Rectal smooth muscle tissue (tissue), 1 donor: Measurements from ENCODE around the gene STK33.

Source experiments
- H3K27ac ChIP-seq: one replicate; pipeline ENCODE4 v1.7.0; 2013; ENCODE audit warnings: low read depth, low read length, inconsistent platforms
- H3K27me3 ChIP-seq: one replicate; pipeline ENCODE4 v1.7.0; 2013; ENCODE audit warnings: low read length; ENCODE audit not compliant: control insufficient read depth, insufficient read depth
- H3K36me3 ChIP-seq: one replicate; pipeline ENCODE4 v1.7.0; 2013; ENCODE audit warnings: low read length; ENCODE audit not compliant: control insufficient read depth, insufficient read depth
- H3K4me1 ChIP-seq: one replicate; pipeline ENCODE4 v1.7.0; 2013; ENCODE audit warnings: low read length; ENCODE audit not compliant: control insufficient read depth, insufficient read depth
- H3K4me3 ChIP-seq: one replicate; pipeline ENCODE4 v1.7.0; 2013; ENCODE audit warnings: low read length
- H3K9ac ChIP-seq: one replicate; pipeline ENCODE4 v1.7.0; 2013; ENCODE audit warnings: low read length

The STK33 gene

DNA sequence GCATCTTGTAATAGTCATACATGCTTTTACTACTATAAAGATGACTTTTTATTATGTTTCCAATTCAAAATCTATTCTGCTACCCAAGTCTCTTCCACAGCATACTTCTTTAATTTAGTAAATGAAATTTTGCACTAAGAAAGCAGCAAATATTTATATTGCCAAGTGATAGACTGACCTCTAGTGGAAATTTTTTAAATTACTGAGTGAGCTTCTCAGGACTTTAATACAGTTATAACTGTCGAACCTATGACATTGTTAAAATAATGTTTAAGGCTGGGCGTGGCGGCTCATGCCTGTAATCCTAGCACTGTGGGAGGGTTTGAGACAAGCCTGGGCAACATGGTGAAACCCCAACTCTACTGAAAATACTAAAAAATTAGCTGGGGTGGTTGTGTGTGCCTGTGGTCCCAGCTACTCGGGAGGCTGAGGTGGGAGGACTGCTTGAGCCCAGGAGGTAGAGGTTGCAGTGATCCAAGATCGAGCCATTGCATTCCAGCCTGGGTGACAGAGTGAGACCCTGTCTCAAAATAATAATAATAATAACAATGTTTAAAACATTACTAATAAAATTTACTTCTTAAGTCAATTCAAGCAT, 27.3 kb downstream of the STK33 start:
- H3K27me3 ChIP-seq, result no peaks in the 10 kb centered on the region
- H3K9ac ChIP-seq, result no peak overlapping the region
- no peaks in the 10 kb centered on the region for H3K36me3 ChIP-seq
- no peak overlapping the region for H3K4me3 ChIP-seq
- H3K4me1 ChIP-seq, result no peaks in the 10 kb centered on the region
- no peak overlapping the region for H3K27ac ChIP-seq

DNA sequence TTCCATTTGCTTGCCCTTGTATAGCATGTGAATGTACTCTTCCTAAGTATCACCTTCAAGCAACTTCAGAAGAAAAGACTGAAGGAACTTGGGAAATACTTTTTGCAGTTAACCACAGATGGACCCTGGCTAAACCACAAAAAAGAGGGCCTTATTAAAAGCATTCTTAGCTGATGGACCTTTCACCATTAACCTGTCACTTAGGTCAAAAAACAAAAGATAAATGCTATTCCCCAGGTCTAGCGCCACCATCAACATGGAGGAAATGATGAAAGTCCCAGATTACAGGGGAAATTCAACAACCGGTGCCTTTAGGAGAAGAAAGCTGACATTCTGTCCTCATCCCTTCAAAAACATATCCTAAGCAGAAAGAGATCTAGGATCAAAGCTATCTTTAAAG, 29.5 kb downstream of the STK33 start:
- Histone ChIP-seq H3K4me3 (no peak overlapping the region), H3K9ac (no peak overlapping the region), H3K27ac (no peak overlapping the region), H3K4me1 (no peaks in the 10 kb centered on the region), H3K27me3 (no peaks in the 10 kb centered on the region), H3K36me3 (no peaks in the 10 kb centered on the region)

DNA sequence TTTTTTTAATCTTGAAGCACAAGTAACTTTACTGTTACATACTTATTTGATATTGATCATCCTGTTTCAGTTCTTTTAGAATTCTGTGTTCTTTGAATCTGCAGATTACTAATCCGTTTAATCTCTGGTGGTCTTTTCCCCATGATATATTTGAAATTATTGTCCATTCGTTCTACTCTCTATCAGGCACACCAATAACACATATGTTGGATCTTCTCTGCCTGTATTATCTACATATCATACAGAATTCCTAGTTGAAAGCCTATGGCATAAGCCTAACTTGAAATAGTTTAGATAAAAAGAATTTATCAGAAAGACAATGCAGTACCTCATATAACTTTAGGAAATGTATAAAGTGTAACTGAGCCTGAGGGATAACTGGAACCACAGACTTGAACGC, 32.6 kb downstream of the STK33 start:
- H3K36me3 ChIP-seq, result no peaks in the 10 kb centered on the region
- no peaks in the 10 kb centered on the region for H3K27me3 ChIP-seq
- no peak overlapping the region for H3K4me3 ChIP-seq
- no peak overlapping the region for H3K9ac ChIP-seq
- no peak overlapping the region for H3K27ac ChIP-seq
- no peaks in the 10 kb centered on the region for H3K4me1 ChIP-seq

DNA sequence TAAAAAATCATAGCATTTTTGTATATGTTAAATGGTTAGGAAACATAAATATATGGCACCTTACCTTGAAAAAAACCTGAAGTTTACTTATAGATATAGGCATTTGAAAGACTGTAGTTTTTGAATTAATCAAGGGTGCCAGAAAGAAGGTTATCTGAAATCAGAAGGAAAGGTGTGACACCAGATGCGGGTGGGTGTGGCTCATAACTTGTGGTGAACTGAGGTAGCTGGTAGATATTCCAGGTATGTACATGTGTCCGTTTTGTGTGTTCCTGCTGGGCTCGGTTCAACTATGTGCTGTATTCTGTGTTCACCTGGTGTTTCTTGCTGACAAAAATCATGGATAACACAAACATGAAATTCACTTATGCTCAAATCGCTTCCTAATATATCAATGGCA, 35.6 kb downstream of the STK33 start:
- no peak overlapping the region for H3K27ac ChIP-seq
- no peaks in the 10 kb centered on the region for H3K4me1 ChIP-seq
- H3K4me3 ChIP-seq, result no peak overlapping the region
- no peak overlapping the region for H3K9ac ChIP-seq
- no peaks in the 10 kb centered on the region for H3K36me3 ChIP-seq
- no peaks in the 10 kb centered on the region for H3K27me3 ChIP-seq

DNA sequence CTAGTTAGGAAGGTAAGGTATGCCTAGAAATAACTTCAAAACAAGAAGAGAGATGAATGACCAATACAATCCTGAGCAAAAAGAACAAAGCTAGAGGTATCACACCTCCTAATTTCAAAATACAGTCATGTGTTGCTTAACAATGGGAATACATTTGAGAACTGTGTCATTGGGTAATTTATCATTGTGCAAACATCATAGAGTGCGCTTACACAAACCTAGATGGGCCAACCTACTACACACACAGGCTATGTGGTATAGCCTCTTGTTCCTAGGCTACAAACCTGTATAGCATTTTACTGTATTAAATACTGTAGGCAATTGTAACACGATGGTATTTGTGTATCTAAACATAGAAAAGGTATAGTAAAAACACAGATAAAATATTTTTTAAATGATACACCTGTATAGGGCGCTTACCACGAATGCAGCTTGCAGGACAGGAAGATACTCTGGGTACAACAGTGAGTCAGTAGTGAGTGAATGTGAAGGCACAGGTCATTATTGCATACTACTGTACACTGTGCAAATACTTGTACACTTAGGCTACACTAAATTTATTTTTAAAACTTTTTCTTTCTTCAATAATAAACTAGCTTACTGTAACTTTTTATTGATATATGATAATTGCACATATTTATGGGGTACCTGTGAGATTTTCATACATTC, 48.2 kb downstream of the STK33 start:
- Histone ChIP-seq H3K36me3 (no peaks in the 10 kb centered on the region), H3K9ac (no peak overlapping the region), H3K4me1 (no peaks in the 10 kb centered on the region), H3K27me3 (no peaks in the 10 kb centered on the region), H3K4me3 (no peak overlapping the region), H3K27ac (no peak overlapping the region)

DNA sequence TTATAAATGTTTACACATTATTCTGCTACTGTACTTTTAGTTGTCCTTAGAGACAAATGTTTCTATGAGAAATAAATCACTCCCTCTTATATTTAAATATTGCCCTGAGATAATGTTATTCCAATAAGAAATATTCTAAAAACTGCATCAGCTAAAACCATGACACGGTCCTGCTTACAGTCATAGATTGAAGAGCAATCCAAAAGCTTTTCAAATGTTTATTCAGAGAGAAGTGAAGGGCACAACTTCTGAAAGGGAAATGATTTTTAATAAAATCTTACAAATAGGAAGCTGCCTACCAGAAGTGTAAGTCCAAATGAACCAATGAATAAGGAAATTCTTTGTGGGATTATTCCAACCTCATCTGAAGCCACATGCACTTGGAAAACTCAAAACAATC, 49.2 kb downstream of the STK33 start:
- H3K9ac ChIP-seq, result no peak overlapping the region
- H3K27ac ChIP-seq, result no peak overlapping the region
- H3K36me3 ChIP-seq, result no peaks in the 10 kb centered on the region
- no peaks in the 10 kb centered on the region for H3K4me1 ChIP-seq
- H3K27me3 ChIP-seq, result no peaks in the 10 kb centered on the region
- H3K4me3 ChIP-seq, result no peak overlapping the region

DNA sequence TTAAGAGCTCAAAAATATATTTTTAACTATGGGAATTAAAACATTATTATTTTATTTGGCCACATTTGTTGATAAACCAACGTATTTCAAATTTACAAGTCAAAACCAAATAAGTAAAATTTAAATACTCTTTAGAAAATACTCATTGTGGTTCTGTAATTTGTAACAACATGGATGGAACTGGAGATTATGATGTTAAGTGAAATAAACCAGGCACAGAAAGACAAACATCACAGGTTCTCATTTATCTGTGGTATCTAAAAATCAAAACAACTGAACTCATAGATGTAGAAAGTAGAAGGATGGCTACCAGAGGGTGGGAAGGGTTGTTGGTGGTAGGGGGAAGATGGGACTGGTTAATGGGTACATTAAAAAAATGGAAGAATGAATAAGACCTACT, 50.8 kb downstream of the STK33 start:
- Histone ChIP-seq H3K4me3 (no peak overlapping the region), H3K4me1 (no peaks in the 10 kb centered on the region), H3K9ac (no peak overlapping the region), H3K36me3 (no peaks in the 10 kb centered on the region), H3K27me3 (no peaks in the 10 kb centered on the region), H3K27ac (no peak overlapping the region)

DNA sequence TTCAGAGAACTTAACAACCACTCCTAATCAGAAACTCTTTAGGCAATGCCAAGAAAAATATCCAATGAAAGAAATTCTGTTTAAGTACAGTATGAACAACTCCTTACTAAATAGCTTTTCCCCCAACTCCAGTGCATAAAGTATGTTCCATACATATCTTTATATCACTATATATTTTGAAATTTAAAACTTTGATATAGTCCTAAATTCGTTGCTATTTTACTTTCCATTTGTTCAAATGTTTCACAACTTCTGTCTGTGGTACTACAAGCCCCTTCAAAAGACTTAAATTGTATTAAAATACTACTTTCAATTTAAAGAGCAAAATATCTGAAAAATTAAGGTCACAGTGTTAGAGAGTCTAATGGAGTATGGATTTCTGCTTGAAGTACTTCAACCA, 52.6 kb downstream of the STK33 start:
- Histone ChIP-seq H3K9ac (no peak overlapping the region), H3K27me3 (no peaks in the 10 kb centered on the region), H3K36me3 (no peaks in the 10 kb centered on the region), H3K27ac (no peak overlapping the region), H3K4me3 (no peak overlapping the region), H3K4me1 (no peaks in the 10 kb centered on the region)

DNA sequence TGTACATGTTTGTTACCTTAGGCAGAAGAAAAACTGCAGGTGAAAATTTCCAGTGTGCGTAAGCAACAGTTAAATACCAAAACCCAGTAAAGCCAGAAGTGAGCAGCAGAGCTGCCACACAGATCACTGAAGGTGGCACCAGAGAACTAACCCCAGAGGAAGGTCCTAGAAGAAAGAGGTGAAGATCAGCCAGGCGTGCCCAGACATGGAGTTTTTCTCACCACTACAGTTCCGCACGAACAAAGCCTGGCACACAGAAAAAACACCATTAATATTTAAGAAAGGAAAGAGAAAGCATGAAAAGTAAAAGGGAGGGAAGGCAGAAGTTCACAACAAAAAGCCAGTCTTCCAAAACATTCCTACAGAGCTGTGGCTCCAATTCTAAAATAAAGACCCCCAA, 60.7 kb downstream of the STK33 start:
- no peak overlapping the region for H3K27ac ChIP-seq
- no peak overlapping the region for H3K9ac ChIP-seq
- no peaks in the 10 kb centered on the region for H3K4me1 ChIP-seq
- no peaks in the 10 kb centered on the region for H3K27me3 ChIP-seq
- H3K36me3 ChIP-seq, result no peaks in the 10 kb centered on the region
- no peak overlapping the region for H3K4me3 ChIP-seq

DNA sequence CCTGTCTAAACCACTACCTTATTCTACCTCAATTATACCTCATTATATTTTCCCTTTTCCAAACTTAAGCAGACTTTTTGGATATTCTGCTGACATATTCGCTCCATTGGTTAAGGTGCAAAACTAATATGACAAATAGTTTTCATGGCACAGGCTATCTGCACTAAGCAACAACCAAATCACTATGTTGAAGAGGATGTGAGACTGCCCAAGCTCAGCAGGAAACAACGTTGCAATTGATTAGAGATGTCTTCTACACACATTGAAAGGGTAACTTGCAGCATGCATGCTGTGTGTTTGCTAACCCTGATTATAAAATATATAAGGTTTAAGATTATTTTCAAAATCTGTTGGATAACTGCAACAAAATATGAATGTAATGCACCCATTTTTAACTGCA, 61.6 kb downstream of the STK33 start:
- H3K9ac ChIP-seq, result no peak overlapping the region
- no peaks in the 10 kb centered on the region for H3K4me1 ChIP-seq
- H3K27ac ChIP-seq, result no peak overlapping the region
- no peaks in the 10 kb centered on the region for H3K36me3 ChIP-seq
- H3K4me3 ChIP-seq, result no peak overlapping the region
- no peaks in the 10 kb centered on the region for H3K27me3 ChIP-seq

DNA sequence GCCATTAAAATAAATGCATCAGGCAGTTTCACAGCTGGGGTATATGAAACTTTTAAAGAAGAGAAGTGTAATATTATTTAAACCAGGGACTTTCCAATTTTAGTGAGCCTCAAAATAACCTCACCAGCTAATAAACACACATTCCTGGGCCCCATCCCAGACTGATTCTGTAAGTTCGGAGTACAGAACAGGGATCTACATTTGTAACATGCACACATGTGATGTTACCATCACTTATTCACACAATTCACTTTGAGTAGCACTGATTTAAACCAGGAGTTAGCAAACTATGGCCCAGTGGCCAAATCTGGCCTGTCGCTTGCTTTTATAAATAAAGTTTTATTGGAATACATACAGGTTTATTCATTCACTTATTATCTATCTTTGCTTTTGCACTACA, 62.0 kb downstream of the STK33 start:
- H3K4me3 ChIP-seq, result no peak overlapping the region
- no peak overlapping the region for H3K27ac ChIP-seq
- no peaks in the 10 kb centered on the region for H3K4me1 ChIP-seq
- no peaks in the 10 kb centered on the region for H3K36me3 ChIP-seq
- no peak overlapping the region for H3K9ac ChIP-seq
- no peaks in the 10 kb centered on the region for H3K27me3 ChIP-seq

DNA sequence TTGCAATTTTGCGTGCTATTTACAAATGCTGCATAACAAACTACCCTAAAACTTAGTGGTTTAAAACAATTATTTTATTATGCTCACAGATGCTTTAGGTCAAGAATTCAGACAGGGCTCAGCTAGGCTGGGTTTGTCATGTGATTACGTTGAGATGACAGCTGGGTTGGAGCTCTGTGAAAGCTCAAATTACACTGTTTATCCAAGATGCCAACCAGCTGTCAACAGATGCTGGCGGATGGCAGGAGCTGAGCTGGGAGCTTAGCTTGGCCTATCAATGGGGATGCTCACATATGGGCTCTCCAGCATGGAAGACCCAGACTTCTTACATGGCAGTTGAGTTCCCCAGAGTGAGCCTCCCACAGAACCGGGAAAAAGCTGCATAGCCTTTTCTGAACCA, 62.7 kb downstream of the STK33 start:
- H3K4me3 ChIP-seq, result no peak overlapping the region
- no peaks in the 10 kb centered on the region for H3K27me3 ChIP-seq
- no peaks in the 10 kb centered on the region for H3K36me3 ChIP-seq
- H3K9ac ChIP-seq, result no peak overlapping the region
- no peak overlapping the region for H3K27ac ChIP-seq
- no peaks in the 10 kb centered on the region for H3K4me1 ChIP-seq

DNA sequence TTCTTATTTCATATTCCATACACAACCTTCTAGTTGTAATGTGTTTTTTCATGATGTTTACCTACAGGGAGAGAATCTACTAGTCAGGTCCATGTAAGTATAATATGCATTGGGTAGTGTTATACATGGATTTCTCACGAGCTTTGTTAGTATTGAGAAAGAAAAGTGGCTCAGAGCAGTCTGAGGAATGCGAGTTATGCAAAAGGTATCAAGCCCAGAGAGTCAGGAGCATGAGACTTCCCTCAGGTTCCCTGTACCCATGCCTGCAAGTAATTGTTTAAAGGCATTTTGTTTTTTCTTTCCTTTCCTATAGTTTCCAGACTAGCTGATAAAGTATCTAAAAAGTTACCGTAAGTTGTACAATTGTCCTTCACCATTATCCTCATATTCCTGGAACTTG, 66.1 kb downstream of the STK33 start:
- Histone ChIP-seq H3K4me3 (no peak overlapping the region), H3K27me3 (no peaks in the 10 kb centered on the region), H3K9ac (no peak overlapping the region), H3K4me1 (no peaks in the 10 kb centered on the region), H3K27ac (no peak overlapping the region), H3K36me3 (no peaks in the 10 kb centered on the region)
